ENCODE data around the gene C1RL. TPM values are rescaled to one million over a fixed set of nuclear protein-coding genes. Genes with fewer than 3 reads are reported as not detected.

Gene C1RL
- total RNA-seq, 1 donor from 2014 or later: 196 TPM

- no peaks in the 10 kb centered on the region for H3K27me3 ChIP-seq
- peaks cover 22 to 49% of the 10 kb centered on the region in 2 donors for H3K36me3 ChIP-seq
- H3K9me3 ChIP-seq: no peaks in the 10 kb centered on the region
- no peak for TF ChIP-seq CTCF (IDR thresholded peaks at IDR 0.05)
- no peak for DNase-seq (ENCODE audit: low spot score in 2 of 2)
- H3K4me3 ChIP-seq: no peak overlapping the region
- no peaks in the 10 kb centered on the region for H3K4me1 ChIP-seq
- intact Hi-C loops (cut with DNase I): loop anchor here (10.0 kb wide), 1 partner anchor 489 kb away; no protein-coding TSS in a partner anchor
- no peak overlapping the region for H3K27ac ChIP-seq
Measured at GRCh38 chr12:7146228-7146627, 37.2 kb upstream of the C1RL start.

- Histone ChIP-seq H3K4me3 (no peak overlapping the region), H3K36me3 (peaks cover 16 to 45% of the 10 kb centered on the region in 2 donors), H3K27me3 (no peaks in the 10 kb centered on the region), H3K27ac (no peak overlapping the region), H3K4me1 (no peaks in the 10 kb centered on the region), H3K9me3 (no peaks in the 10 kb centered on the region)
- TF ChIP-seq CTCF (IDR thresholded peaks at IDR 0.05): no peak
- DNase-seq (ENCODE audit: low spot score in 2 of 2): peak in 1 of 2 donors; percentile 9
- intact Hi-C loops (cut with DNase I): loop anchor here (10.0 kb wide), 1 partner anchor 489 kb away; no protein-coding TSS in a partner anchor
Measured at GRCh38 chr12:7145671-7146070, 36.7 kb upstream of the C1RL start.

GRCh38 chr12:7144414-7145120, 35.6 kb upstream of the C1RL start:
- H3K36me3 ChIP-seq: peaks cover 10 to 35% of the 10 kb centered on the region in 2 donors
- no peak overlapping the region for H3K27ac ChIP-seq
- intact Hi-C loops (cut with DNase I): loop anchor here (10.0 kb wide), 1 partner anchor 490 kb away; no protein-coding TSS in a partner anchor
- peak; percentile 6 to 59 (median 37) for TF ChIP-seq CTCF (IDR thresholded peaks at IDR 0.05)
- no peaks in the 10 kb centered on the region for H3K4me1 ChIP-seq
- H3K4me3 ChIP-seq: no peak overlapping the region
- peak in 1 of 2 donors; percentile 63 for DNase-seq (ENCODE audit: low spot score in 2 of 2)
- no peaks in the 10 kb centered on the region for H3K9me3 ChIP-seq
- H3K27me3 ChIP-seq: no peaks in the 10 kb centered on the region

- DNase-seq (ENCODE audit: low spot score in 2 of 2): no peak
- Histone ChIP-seq H3K4me1 (no peaks in the 10 kb centered on the region), H3K36me3 (peaks cover 2 to 25% of the 10 kb centered on the region in 2 donors), H3K9me3 (no peaks in the 10 kb centered on the region), H3K27me3 (no peaks in the 10 kb centered on the region), H3K27ac (no peak overlapping the region), H3K4me3 (no peak overlapping the region)
- intact Hi-C loops (cut with DNase I): loop anchor here (10.0 kb wide), 1 partner anchor 491 kb away; no protein-coding TSS in a partner anchor
- no peak for TF ChIP-seq CTCF (IDR thresholded peaks at IDR 0.05)
Measured at GRCh38 chr12:7143564-7143963, 34.5 kb upstream of the C1RL start.

- Histone ChIP-seq H3K4me3 (no peak overlapping the region), H3K9me3 (no peaks in the 10 kb centered on the region), H3K27ac (no peak overlapping the region), H3K36me3 (peaks cover 2 to 20% of the 10 kb centered on the region in 2 donors), H3K27me3 (no peaks in the 10 kb centered on the region), H3K4me1 (no peaks in the 10 kb centered on the region)
- no peak for TF ChIP-seq CTCF (IDR thresholded peaks at IDR 0.05)
- DNase-seq (ENCODE audit: low spot score in 2 of 2): no peak
- intact Hi-C loops (cut with DNase I): loop anchor here (10.0 kb wide), 1 partner anchor 492 kb away; no protein-coding TSS in a partner anchor
Measured at GRCh38 chr12:7142809-7143465, 33.9 kb upstream of the C1RL start.
